Left ventricle myocardium inferior (tissue), 1 donor: ENCODE results near the gene SCLY. TPM values are rescaled to one million over a fixed set of nuclear protein-coding genes. Genes with fewer than 3 reads are reported as not detected.

Experiments used
- DNase-seq: peaks from one replicate; pipeline ENCODE4 v3.0.0-alpha.2; 2020
- H3K27ac ChIP-seq: fragments of 200-600 bp; replicated peaks from 2 replicates; pipeline ENCODE4 v1.8.0; 2021
- H3K27me3 ChIP-seq: fragments of 200-600 bp; 2 replicates; pipeline ENCODE4 v1.8.0; 2021; ENCODE audit warnings: low read depth
- H3K36me3 ChIP-seq: fragments of 200-600 bp; 2 replicates; pipeline ENCODE4 v1.8.0; 2021
- H3K4me1 ChIP-seq: fragments of 200-600 bp; 2 replicates; pipeline ENCODE4 v1.8.0; 2021
- H3K4me3 ChIP-seq: fragments of 200-600 bp; 2 replicates; pipeline ENCODE4 v1.8.0; 2021; ENCODE audit warnings: mild to moderate bottlenecking, moderate library complexity
- H3K9me3 ChIP-seq: fragments of 200-600 bp; replicated peaks from 2 replicates; pipeline ENCODE4 v1.8.0; 2021
- CTCF ChIP-seq: fragments of 200-600 bp; IDR thresholded peaks from 2 replicates; pipeline ENCODE4 v1.8.0; 2021; ENCODE audit warnings: antibody characterized with exemption, mild to moderate bottlenecking, borderline replicate concordance
- intact Hi-C: fragments of 100-400 bp; cut with micrococcal nuclease; formaldehyde crosslinking; loops from one replicate; pipeline ENCODE4 v1.11.0; 2022
- total RNA-seq: library from RNA; stranded (reverse); fragmentation: NEBNext Ultra II Directional; extraction: Animal tissue kit (Norgen Biotek cat#: 25700); gene quantifications from one replicate; pipeline ENCODE4 v1.2.1, GENCODE V29; 2021
- donor health status: DM: no; HTN: yes; CAD: no; lungs with severe emphysema.

SCLY gene
- total RNA-seq, 1 donor from 2014 or later, result 10.9 TPM

- Histone ChIP-seq H3K4me3 (no peak overlapping the region), H3K27me3 (no peaks in the 10 kb centered on the region), H3K4me1 (peaks cover 33% of the 10 kb centered on the region), H3K27ac (no peak overlapping the region), H3K9me3 (no peaks in the 10 kb centered on the region), H3K36me3 (peaks cover 7% of the 10 kb centered on the region)
- intact Hi-C loops, result no loop called here
- TF ChIP-seq CTCF, result no peak
- no peak for DNase-seq
Observed at GRCh38 chr2:238145851-238146250, 85.0 kb downstream of the SCLY start.

- H3K27ac ChIP-seq, result no peak overlapping the region
- H3K4me1 ChIP-seq, result peaks cover 21% of the 10 kb centered on the region
- no peak for DNase-seq
- peaks cover 3% of the 10 kb centered on the region for H3K36me3 ChIP-seq
- no peaks in the 10 kb centered on the region for H3K9me3 ChIP-seq
- H3K4me3 ChIP-seq, result no peak overlapping the region
- no peak for TF ChIP-seq CTCF
- no peaks in the 10 kb centered on the region for H3K27me3 ChIP-seq
- intact Hi-C loops, result no loop called here
Observed at GRCh38 chr2:238146884-238147544, 86.2 kb downstream of the SCLY start.

GRCh38 chr2:238148981-238149380 lies 88.2 kb downstream of the SCLY start:
- Histone ChIP-seq H3K27ac (no peak overlapping the region), H3K4me1 (peaks cover 2% of the 10 kb centered on the region), H3K36me3 (peaks cover 3% of the 10 kb centered on the region), H3K4me3 (no peak overlapping the region), H3K9me3 (no peaks in the 10 kb centered on the region), H3K27me3 (no peaks in the 10 kb centered on the region)
- no peak for TF ChIP-seq CTCF
- DNase-seq, result no peak
- intact Hi-C loops, result no loop called here

Other genes with a start within 250 kb of the SCLY start
- 168 TPM for gene RAMP1, start 201.4 kb upstream of the SCLY start, total RNA-seq
- 63.5 TPM for gene UBE2F, start 94.0 kb upstream of the SCLY start, total RNA-seq
- gene ESPNL, start 39.3 kb downstream of the SCLY start, total RNA-seq, result not detected
- gene KLHL30, start 77.7 kb downstream of the SCLY start, total RNA-seq, result 17.3 TPM
- gene ERFE, start 98.0 kb downstream of the SCLY start, total RNA-seq, result 0.44 TPM
- gene ILKAP, start 142.7 kb downstream of the SCLY start, total RNA-seq, result 26.5 TPM
- gene HES6, start 179.0 kb downstream of the SCLY start, total RNA-seq, result 2.7 TPM
- 3.4 TPM for gene PER2, start 227.6 kb downstream of the SCLY start, total RNA-seq